ENCODE results near the gene LPXN.

Gene LPXN

GRCh38 chr11:58575377-58576020, at the start of gene LPXN:
LPXN (minus strand) TSS chr11:58575856; CDS start chr11:58575772, 84 bp downstream.
- peak; percentile 76 to 87 (median 85) for DNase-seq

GRCh38 chr11:58625086-58625485, 49.4 kb upstream of the LPXN start:
- no peak for DNase-seq

GRCh38 chr11:58622344-58622743, 46.7 kb upstream of the LPXN start, which contains the start of gene CNTF:
CNTF (plus strand) TSS chr11:58622665; CDS start chr11:58622753, 88 bp downstream.
- no peak for DNase-seq

DNA sequence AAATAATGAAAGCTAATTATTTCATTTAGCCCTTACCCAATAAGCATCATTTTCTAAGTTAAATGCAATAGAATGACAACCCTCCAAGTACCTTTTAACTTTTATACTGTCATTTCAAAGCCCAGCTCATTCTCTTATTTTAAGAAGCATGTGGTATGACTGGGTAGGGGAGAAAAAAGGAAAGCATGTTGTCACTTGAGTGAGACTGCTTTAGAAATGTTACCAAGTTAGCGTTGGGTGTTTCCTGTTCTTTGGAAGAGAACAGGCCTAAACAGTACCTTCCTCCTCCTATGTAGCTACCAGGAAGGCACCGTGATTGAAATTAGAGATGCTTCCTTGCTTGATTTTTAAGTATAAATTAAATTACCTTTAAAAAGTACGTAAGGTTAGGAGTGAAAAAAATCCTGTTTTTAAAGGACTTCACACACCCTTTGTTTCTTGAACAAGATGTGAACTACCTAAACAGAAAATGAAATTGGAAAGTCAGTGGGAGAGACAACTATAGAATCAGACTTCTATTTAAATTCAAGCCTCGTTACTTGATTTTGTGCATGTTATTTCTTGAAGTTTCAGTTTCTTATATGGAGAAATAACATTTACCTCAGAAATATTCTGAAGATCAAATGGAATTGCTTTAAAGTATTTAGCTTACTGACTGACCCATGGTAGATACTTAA, 46.1 kb upstream of the LPXN start:
- DNase-seq, result no peak

DNA sequence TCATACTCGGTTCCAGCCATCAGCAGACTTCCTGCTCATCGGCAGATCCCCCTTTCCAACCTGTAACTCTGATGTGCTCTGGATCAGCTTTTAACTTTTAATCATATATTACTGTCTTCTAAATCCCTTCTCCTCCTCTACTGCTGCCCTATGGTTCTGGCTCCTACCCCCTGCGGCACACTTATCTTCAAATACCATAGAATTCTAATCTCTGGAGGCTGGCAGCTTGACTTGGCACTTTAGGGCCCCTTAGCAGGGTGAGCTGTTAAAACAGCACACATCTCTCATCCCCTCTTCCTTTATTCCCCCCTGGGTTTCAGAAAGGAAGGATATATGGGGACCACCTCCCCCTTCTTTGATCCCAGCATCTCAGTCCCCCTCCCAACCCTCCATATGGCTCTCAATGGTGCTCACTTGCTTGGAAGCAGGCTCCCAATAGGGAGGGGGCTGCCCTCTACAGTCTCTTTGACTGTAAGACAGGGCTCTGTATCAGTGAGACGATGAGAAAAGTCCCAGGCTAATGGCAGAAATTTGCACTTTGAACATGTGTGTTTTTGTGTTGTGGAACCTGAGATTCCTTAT, 42.4 kb upstream of the LPXN start:
- DNase-seq, result no peak

DNA sequence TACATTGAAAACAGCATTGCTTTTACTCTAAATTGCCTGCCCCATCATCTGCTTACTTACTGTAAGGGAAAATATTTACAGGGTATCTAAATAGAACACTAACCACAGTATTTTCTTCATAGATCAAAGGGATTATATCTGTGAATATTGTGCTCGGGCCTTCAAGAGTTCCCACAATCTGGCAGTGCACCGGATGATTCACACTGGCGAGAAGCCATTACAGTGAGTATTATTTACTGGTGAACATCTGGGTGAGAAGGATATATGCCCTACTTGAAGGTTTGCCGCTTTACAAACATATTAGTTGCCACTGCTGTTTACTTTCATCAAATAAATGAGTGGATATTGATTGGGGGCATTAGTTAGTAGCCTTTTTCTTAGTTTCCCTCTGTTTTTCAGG, 40.9 kb upstream of the LPXN start:
- DNase-seq, result no peak

DNA sequence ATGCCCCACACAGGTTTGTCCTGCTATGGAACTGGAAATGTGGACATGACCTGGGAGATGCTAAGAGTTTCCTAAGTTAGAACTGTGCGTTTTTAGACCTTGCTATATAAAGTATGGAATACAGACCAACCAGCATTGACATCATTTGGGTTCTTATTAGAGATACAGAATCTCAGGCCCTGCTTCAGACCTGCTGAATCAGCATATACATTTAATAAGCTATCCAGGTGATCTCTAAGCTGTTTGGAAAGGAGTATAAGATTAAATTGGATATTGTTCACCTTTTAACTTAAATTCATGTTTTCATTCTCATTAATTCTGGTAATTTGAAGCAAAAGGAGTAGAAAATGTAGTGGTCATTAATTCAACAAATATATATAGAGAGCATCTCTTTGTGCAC, 39.9 kb upstream of the LPXN start:
- no peak for DNase-seq

GRCh38 chr11:58613228-58613627, 37.6 kb upstream of the LPXN start:
- no peak for DNase-seq

- DNase-seq, result peak; percentile 18 to 37 (median 31)
Measured at GRCh38 chr11:58609723-58610122, 34.1 kb upstream of the LPXN start.

GRCh38 chr11:58608331-58608730, 32.7 kb upstream of the LPXN start:
- DNase-seq, result no peak

DNA sequence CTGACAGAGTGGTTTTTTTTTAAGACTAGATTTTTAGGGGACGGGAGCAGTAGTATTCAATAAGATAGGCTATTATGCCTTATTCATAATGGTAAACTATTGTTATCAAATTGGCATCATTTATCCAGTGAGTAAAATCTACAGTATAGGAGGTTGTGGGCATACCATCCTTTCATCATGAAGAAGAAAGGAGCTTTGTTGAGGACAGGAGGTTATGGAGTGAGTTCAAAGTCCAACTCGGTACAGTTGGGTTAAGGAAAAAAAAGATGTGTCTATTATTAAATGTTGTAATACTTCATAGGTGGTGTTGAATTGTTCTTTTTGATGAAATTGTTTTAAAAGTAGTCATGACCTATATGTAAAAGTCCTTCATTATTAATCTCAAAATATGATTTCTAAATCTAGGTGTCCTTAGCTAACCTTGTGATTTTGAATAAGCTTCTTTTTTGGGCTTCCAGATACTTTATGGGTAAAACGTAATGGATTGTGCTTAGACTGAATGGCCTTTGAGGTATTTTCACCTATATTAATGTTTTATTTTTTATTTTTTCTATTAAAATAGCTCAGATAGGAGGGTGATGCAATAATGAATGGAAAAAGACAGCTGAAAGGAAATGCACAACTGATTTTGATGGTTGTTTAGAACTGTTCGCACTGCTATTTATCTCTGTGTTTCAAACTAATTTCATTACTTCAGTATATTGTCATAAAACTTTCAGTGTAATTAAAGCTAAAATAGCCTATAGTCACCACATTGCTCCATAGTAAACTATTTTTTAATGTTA, 31.5 kb upstream of the LPXN start:
- no peak for DNase-seq

- DNase-seq, result no peak
Measured at GRCh38 chr11:58600510-58600909, 24.9 kb upstream of the LPXN start.

DNA sequence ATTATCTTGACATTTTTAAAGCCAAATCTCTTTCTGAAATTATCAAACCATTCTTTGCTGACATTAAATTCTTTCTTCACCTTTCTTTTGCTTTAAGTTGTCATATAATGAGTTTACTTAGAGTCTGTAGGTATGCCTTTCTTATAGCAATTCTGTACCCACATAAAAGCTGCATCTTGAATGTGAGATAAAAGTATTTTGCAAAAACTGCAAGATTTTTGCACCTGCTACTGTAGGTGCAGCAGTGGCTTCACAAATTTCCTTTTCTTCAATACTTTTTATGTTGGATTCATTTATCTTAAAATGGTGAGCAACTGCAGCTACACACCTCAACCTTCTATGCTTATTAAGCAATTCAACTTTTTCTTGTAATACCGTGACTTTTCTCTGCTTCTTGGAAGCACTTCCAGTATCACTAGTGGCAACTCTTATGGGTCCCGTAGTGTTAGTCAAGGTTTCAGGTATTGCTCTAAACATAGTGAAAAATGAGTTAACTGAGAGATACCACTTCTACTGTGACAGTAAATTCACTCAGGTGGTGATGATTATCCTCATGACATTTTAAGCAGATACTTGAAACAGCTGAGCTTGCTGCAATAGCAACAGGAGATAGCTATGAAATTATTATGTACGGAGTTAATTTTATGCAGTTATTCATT, 22.0 kb upstream of the LPXN start:
- DNase-seq, result no peak

DNA sequence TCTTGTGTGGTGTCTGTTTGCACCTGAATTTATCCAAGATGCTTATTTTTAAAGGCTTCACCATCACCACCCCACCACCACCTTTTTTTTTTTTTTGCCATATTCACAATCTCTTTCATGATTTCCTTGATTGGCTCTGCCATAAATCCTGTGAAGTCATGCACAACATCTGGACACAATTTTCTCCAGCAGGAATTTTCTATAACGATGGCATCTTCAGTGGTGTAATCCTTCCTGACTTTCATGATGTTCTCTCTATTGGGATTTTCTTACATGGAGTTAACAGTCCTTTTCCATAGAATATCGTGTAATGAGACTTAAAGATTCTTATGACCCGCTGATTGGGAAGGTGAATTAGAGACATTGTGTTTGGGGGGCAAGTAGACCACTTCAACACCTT, 21.0 kb upstream of the LPXN start:
- DNase-seq, result no peak

GRCh38 chr11:58594826-58595225, 19.2 kb upstream of the LPXN start:
- no peak for DNase-seq

GRCh38 chr11:58592760-58593472, 17.3 kb upstream of the LPXN start:
- no peak for DNase-seq

DNA sequence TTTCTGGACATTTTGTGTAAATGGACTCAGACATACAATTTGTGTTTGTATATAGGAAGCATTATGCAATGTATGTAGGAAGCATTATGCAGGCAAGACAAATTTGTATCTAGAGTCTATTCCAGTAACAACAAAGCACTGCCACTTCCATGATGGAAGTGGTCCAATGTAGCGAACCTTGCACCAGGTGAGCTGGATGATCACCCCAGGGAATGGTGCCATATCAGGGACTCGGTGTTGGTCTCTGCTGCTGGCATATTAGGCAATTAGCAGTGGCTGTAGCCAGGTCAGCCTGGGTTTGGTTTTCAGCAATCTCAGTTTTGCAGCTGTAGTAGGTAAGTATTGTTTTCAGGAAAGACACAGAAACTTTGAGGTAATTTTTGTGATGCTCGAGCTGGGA, 16.0 kb upstream of the LPXN start:
- no peak for DNase-seq

- no peak for DNase-seq
Measured at GRCh38 chr11:58586998-58587397, 11.3 kb upstream of the LPXN start.

- DNase-seq, result no peak
Measured at GRCh38 chr11:58582437-58582836, 6.8 kb upstream of the LPXN start.

DNA sequence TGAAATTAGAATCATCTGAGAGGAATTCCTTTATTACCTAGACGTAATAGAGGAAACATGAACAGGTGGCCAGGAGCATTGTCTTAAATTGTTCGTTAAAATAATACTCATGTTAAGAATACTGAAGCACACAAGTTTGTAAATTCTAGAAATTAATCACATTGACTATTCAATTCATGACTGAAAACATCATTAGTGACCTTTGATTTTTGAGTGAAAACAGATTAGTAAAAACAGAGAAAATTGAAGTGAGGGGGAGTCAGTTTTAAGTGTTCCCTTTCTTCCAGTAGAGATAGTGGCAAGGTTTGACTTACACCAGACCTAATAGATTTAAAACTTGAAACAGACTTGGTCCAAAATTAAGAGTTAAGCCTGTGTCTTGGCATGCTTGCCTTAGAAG, 4.7 kb upstream of the LPXN start:
- DNase-seq, result no peak

DNA sequence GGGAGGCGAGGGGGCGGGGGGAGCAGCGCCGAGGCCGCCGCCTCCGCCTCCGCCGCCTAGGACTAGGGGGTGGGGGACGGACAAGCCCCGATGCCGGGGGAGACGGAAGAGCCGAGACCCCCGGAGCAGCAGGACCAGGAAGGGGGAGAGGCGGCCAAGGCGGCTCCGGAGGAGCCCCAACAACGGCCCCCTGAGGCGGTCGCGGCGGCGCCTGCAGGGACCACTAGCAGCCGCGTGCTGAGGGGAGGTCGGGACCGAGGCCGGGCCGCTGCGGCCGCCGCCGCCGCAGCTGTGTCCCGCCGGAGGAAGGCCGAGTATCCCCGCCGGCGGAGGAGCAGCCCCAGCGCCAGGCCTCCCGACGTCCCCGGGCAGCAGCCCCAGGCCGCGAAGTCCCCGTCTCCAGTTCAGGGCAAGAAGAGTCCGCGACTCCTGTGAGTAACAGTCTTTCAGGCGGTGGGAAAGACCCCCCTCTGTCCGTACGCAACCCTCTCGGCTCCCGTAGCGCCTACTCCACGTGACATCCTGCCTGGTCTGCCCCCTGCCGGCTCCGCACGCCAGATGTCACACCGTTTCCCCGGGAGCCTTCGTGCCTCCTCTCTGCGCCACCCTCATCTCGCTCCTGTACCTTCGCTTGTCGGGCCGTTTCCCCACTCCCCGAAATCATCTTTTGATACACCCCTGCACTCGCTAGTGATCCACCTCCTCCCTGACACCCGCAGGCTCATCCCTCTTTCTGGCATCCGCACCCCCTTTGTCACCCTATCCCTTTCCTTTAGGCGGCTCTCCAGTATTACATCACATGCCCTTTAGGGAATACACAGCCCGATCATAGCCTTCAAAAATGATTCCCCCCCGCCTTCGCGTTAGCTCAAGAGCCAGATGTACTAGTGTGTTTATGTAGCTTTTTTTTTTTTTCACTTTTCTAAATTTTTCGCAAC, 3.8 kb upstream of the LPXN start:
- peak; percentile 94 to 96 (median 95) for DNase-seq
